Raji (cell line): Measurements from ENCODE around the gene FLRT3.

ENCODE experiments used
- POLR2A ChIP-seq: IDR thresholded peaks from 2 replicates; pipeline ENCODE4 v1.6.1; 2011; ENCODE audit warnings: low read depth, low read length, control low read depth; ENCODE audit not compliant: insufficient read depth

Gene FLRT3

GRCh38 chr20:14295770-14296309, 41.6 kb downstream of the FLRT3 start:
- no peak for TF ChIP-seq POLR2A

- TF ChIP-seq POLR2A, result no peak
Measured at GRCh38 chr20:14295238-14295637, 42.2 kb downstream of the FLRT3 start.

- TF ChIP-seq POLR2A, result no peak
Measured at GRCh38 chr20:14291502-14291901, 45.9 kb downstream of the FLRT3 start.

- TF ChIP-seq POLR2A, result no peak
Measured at GRCh38 chr20:14288341-14289330, 48.8 kb downstream of the FLRT3 start.

- no peak for TF ChIP-seq POLR2A
Measured at GRCh38 chr20:14284443-14284842, 53.0 kb downstream of the FLRT3 start.

GRCh38 chr20:14282140-14282539, 55.3 kb downstream of the FLRT3 start:
- TF ChIP-seq POLR2A, result no peak
